ENCODE data around the gene GNG4.
"Not testable (repeated sequence)": the region's sequence is repeated elsewhere in the genome, so short reads cannot be mapped to it uniquely, and the experiment has no call there.

Gene GNG4

GRCh38 chr1:235582130-235582529 lies 67.5 kb downstream of the GNG4 start:
- DNase-seq (ENCODE audit: low read depth): no peak

GRCh38 chr1:235579891-235580290 lies 69.7 kb downstream of the GNG4 start:
- no peak for DNase-seq (ENCODE audit: low read depth)

- DNase-seq (ENCODE audit: low read depth): no peak
Measured at GRCh38 chr1:235575597-235575996, 74.0 kb downstream of the GNG4 start.

- no peak for DNase-seq (ENCODE audit: low read depth)
Measured at GRCh38 chr1:235573880-235574279, 75.7 kb downstream of the GNG4 start.

GRCh38 chr1:235572971-235573370 lies 76.6 kb downstream of the GNG4 start:
- not testable (repeated sequence) for DNase-seq (ENCODE audit: low read depth)

GRCh38 chr1:235571482-235571881 lies 78.1 kb downstream of the GNG4 start:
- DNase-seq (ENCODE audit: low read depth): no peak

- no peak for DNase-seq (ENCODE audit: low read depth)
Measured at GRCh38 chr1:235567812-235568503, 81.6 kb downstream of the GNG4 start.

GRCh38 chr1:235566084-235566483 lies 83.5 kb downstream of the GNG4 start:
- DNase-seq (ENCODE audit: low read depth): no peak

- DNase-seq (ENCODE audit: low read depth): no peak
Measured at GRCh38 chr1:235563513-235564061, 86.0 kb downstream of the GNG4 start.

GRCh38 chr1:235562589-235562988 lies 87.0 kb downstream of the GNG4 start:
- no peak for DNase-seq (ENCODE audit: low read depth)

- no peak for DNase-seq (ENCODE audit: low read depth)
Measured at GRCh38 chr1:235558621-235559169, 90.9 kb downstream of the GNG4 start.

GRCh38 chr1:235557495-235557894 lies 92.1 kb downstream of the GNG4 start:
- DNase-seq (ENCODE audit: low read depth): no peak

- DNase-seq (ENCODE audit: low read depth): no peak
Measured at GRCh38 chr1:235556807-235557206, 92.8 kb downstream of the GNG4 start.

- no peak for DNase-seq (ENCODE audit: low read depth)
Measured at GRCh38 chr1:235553112-235553551, 96.5 kb downstream of the GNG4 start.

GRCh38 chr1:235552146-235552716 lies 97.4 kb downstream of the GNG4 start:
- no peak for DNase-seq (ENCODE audit: low read depth)

- no peak for DNase-seq (ENCODE audit: low read depth)
Measured at GRCh38 chr1:235549351-235550139, 100.0 kb downstream of the GNG4 start.

- DNase-seq (ENCODE audit: low read depth): not testable (repeated sequence)
Measured at GRCh38 chr1:235546369-235547155, 103.0 kb downstream of the GNG4 start.

GRCh38 chr1:235545292-235545930 lies 104.2 kb downstream of the GNG4 start:
- DNase-seq (ENCODE audit: low read depth): no peak

- DNase-seq (ENCODE audit: low read depth): not testable (repeated sequence)
Measured at GRCh38 chr1:235542845-235543244, 106.7 kb downstream of the GNG4 start.

GRCh38 chr1:235533476-235534168 lies 116.0 kb downstream of the GNG4 start:
- DNase-seq (ENCODE audit: low read depth): no peak

- DNase-seq (ENCODE audit: low read depth): no peak
Measured at GRCh38 chr1:235532360-235532759, 117.2 kb downstream of the GNG4 start.

All from stimulated activated CD8-positive, alpha-beta memory T cell treated with anti-CD3 and anti-CD28 coated beads, Interleukin-15, amount 100 ng/mL, for 24 hours (primary cell).